Mucosa of descending colon (tissue), 3 donors: ENCODE results near the gene TOR4A. TPM values are rescaled to one million over a fixed set of nuclear protein-coding genes. Genes with fewer than 3 reads are reported as not detected.

Experiments
- ATAC-seq: fragments of 200-7000 bp; cut with Tn5 transposase; one replicate; pipeline ENCODE4 v1.9.1; 2020; ENCODE audit warnings: mild to moderate bottlenecking, moderate library complexity
- DNase-seq, 3 donors: peaks; one replicate each; pipeline ENCODE4 v3.0.0-alpha.2; 2020
- H3K36me3 ChIP-seq: fragments of 200-600 bp; one replicate; pipeline ENCODE4 v1.8.0; 2021; ENCODE audit warnings: low read depth, mild to moderate bottlenecking
- H3K4me1 ChIP-seq: fragments of 200-600 bp; one replicate; pipeline ENCODE4 v1.8.0; 2021; ENCODE audit warnings: low read depth, mild to moderate bottlenecking
- H3K4me3 ChIP-seq: fragments of 200-600 bp; one replicate; pipeline ENCODE4 v1.8.0; 2021; ENCODE audit warnings: mild to moderate bottlenecking
- H3K9me3 ChIP-seq: fragments of 200-600 bp; one replicate; pipeline ENCODE4 v1.8.0; 2021; ENCODE audit warnings: mild to moderate bottlenecking
- intact Hi-C, 2 donors: fragments of 100-400 bp; cut with DNase I in 1 of 2; cut with micrococcal nuclease in 1 of 2; formaldehyde crosslinking; loops; one replicate each; pipeline versions ENCODE4 v1.11.0 to v1.11.1; 2022; cut with DNase I, micrococcal nuclease
- total RNA-seq, 3 donors: library from RNA; stranded (reverse); fragmentation: NEBNext Ultra II Directional in 2 of 3; extraction: Animal tissue kit (Norgen Biotek cat#: 25700) in 2 of 3; gene quantifications; one replicate each; pipeline versions ENCODE4 v1.2.1 to v1.2.4, GENCODE V29; 2021 to 2023
- TF ChIP-seq, protein P1 (sequence below): fragments of 200-600 bp; IDR thresholded peaks from one replicate; pipeline ENCODE4 v1.8.0; 2022; ENCODE audit warnings: antibody characterized with exemption, mild to moderate bottlenecking
- donor health status: DM: no; HTN: no; CAD: no; lungs with moderate emphysema.
- donor health status: DM: no; HTN: no; CAD: no.
- donor health status: DM: no; HTN: yes; CAD: no.

Gene TOR4A
- total RNA-seq, 3 donors from 2014 or later = 23.3 to 48.6 (median 45.3) TPM

DNA sequence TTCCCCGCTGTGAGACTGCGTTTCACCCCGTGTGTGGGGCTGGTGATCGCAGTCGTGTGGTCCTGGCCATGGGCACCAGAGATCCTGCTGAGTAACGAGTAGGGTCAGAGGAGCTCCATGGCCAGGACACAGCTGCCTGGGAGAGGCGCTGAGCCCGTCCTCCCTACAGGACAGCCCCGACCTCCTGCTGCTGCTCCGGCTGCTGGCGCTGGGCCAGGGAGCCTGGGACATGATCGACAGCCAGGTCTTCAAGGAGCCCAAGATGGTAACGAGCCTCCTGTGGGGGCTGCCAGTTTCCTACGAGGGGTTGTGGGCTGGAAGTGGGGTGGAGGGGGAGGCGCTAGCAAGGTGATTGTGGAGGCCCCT, 11.4 kb upstream of the TOR4A start:
- intact Hi-C loops = no loop called here
- ATAC-seq (no peak), DNase-seq (peak in 1 of 3 donors; percentile 53)
- TF ChIP-seq, protein P1, sequence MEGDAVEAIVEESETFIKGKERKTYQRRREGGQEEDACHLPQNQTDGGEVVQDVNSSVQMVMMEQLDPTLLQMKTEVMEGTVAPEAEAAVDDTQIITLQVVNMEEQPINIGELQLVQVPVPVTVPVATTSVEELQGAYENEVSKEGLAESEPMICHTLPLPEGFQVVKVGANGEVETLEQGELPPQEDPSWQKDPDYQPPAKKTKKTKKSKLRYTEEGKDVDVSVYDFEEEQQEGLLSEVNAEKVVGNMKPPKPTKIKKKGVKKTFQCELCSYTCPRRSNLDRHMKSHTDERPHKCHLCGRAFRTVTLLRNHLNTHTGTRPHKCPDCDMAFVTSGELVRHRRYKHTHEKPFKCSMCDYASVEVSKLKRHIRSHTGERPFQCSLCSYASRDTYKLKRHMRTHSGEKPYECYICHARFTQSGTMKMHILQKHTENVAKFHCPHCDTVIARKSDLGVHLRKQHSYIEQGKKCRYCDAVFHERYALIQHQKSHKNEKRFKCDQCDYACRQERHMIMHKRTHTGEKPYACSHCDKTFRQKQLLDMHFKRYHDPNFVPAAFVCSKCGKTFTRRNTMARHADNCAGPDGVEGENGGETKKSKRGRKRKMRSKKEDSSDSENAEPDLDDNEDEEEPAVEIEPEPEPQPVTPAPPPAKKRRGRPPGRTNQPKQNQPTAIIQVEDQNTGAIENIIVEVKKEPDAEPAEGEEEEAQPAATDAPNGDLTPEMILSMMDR = no peak
- no peaks in the 10 kb centered on the region for H3K9me3 ChIP-seq
- H3K36me3 ChIP-seq = peaks cover 3% of the 10 kb centered on the region
- H3K4me3 ChIP-seq = no peak overlapping the region
- peaks cover 22% of the 10 kb centered on the region for H3K4me1 ChIP-seq

DNA sequence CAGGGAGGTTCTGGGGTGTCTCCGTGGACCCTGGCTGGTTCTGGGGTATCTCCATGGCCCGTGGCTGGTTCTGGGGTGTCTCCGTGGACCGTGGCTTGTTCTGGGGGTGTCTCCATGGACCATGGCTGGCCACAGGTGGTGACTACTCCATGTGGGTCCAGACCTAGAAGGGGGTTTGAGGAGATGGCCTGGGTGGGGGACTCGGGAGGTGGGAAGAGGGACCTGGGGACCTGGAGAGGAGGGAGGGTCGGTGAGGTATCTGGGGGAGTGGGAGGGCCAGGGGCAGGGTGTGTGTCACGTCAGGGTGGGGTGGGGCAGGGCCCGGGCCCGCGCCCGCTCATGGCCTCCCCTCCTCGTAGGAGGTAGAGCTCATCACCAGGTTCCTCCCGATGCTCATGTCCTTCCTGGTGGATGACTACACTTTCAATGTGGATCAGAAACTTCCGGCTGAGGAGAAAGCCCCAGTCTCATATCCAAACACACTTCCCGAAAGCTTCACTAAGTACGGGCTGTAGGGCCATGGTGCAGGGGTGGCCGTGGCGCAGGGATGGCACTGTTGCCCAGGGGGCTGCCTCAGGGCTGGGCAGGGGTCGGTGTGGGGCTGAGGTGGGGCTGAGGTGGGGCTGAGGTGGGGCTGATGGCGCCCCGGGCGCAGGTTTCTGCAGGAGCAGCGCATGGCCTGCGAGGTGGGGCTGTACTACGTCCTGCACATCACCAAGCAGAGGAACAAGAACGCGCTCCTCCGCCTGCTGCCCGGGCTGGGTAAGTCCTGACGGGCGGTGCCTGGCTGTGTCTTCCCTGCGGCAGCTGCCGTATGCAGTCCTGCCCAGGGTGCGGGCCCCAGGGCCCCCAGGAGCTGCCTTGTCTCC, 10.7 kb upstream of the TOR4A start:
- intact Hi-C loops = no loop called here
- ATAC-seq = no peak
- TF ChIP-seq, protein P1 = no peak
- DNase-seq = peak in 1 of 3 donors; percentile 57
- H3K4me1 ChIP-seq = peaks cover 22% of the 10 kb centered on the region
- H3K36me3 ChIP-seq = peaks cover 3% of the 10 kb centered on the region
- H3K4me3 ChIP-seq = no peak overlapping the region
- H3K9me3 ChIP-seq = no peaks in the 10 kb centered on the region

DNA sequence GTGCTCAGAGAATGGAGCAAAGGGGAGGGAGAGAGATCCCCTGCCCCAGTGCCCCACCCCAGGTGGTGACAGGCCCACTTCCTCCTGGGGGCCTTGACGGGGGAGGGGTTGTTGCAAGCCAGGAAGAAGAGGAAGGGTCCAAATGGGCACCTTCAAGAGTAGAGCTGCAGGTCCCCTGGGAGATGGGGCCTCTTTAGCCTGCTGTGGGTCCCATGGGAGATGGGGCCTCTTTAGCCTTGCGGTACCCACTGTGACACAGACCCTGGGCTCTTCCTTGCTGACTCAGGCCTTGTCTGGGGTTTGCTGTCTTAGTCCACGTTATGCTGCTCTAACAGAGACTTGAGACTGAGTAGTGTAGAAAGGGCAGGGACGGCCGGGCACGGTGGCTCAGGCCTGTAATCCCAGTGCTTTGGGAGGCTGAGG, 9.6 kb upstream of the TOR4A start:
- Histone ChIP-seq H3K4me3 (no peak overlapping the region), H3K36me3 (peaks cover 3% of the 10 kb centered on the region), H3K9me3 (no peaks in the 10 kb centered on the region), H3K4me1 (peaks cover 22% of the 10 kb centered on the region)
- no peak for ATAC-seq
- intact Hi-C loops = no loop called here
- TF ChIP-seq, protein P1 = no peak
- DNase-seq = peak in 1 of 3 donors; percentile 51

DNA sequence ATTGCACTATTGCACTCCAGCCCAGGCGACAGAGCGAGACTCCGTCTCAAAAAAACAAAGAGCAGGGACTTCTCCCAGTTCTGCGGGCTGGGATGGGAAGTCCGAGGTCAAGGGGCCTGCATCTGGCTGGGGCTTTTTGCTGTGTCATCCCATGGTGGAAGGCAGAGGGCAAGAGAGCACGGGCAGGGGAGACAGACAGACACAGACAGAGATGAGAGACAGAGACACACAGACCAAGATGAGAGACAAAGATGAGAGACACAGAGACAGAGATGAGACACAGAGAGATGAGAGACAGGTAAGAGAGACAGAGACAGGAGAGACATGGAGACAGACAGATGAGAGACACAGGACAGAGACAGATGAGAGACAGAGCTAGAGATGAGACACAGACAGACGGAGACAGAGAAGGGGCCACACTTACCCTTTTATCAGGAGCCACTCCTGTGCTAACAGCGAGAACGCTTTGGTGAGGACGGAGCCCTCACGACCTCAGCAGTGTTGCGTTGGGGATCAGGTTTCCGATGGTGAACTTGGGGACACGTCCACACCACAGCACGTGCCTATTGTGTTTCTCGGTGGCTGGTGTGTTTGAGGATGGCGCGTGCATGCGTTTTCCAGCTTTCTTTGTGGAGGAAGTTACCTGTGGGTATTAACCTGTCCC, 8.9 kb upstream of the TOR4A start:
- no peaks in the 10 kb centered on the region for H3K9me3 ChIP-seq
- peaks cover 3% of the 10 kb centered on the region for H3K36me3 ChIP-seq
- TF ChIP-seq, protein P1 = no peak
- intact Hi-C loops = no loop called here
- DNase-seq = no peak
- no peak for ATAC-seq
- H3K4me1 ChIP-seq = peaks cover 22% of the 10 kb centered on the region
- H3K4me3 ChIP-seq = no peak overlapping the region

DNA sequence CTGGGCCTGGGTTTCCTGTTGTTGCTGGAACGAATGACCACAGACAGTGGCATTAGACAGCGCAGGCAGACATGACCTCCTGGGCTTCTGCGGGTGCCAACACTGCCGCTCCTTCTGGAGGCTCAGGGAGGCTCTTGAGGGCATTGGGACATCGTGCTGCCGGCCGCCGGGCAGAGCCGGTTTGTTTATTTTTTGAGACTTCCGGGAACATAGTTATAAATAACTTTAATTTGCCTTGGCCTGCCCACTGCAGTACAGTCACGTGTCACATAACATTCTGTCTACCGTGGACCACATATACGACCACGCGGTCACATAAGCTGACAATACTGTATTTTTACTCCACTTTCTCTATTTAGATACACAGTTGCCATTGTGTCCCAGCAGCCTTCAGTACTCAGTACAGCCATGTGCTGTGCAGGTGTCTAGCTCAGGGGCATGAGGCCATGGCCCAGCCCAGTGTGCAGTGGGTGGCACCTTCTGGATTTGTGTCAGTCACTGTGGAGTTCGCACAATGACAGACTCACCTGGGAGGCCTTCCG, 8.2 kb upstream of the TOR4A start:
- intact Hi-C loops = no loop called here
- H3K4me1 ChIP-seq = peaks cover 29% of the 10 kb centered on the region
- H3K9me3 ChIP-seq = no peaks in the 10 kb centered on the region
- TF ChIP-seq, protein P1 = no peak
- H3K4me3 ChIP-seq = no peak overlapping the region
- ATAC-seq = peak; percentile 84
- peaks cover 3% of the 10 kb centered on the region for H3K36me3 ChIP-seq
- peak; percentile 71 to 80 (median 78) for DNase-seq
